Left ventricle myocardium inferior (tissue), 1 donor: ENCODE measurements around the gene CLDN18. TPM values are rescaled to one million over a fixed set of nuclear protein-coding genes. Genes with fewer than 3 reads are reported as not detected.
A peak's percentile ranks its signal among the peaks of the same experiment; 100 is the strongest.

Experiments
- DNase-seq: peaks from one replicate; pipeline ENCODE4 v3.0.0-alpha.2; 2020
- H3K27ac ChIP-seq: fragments of 200-600 bp; replicated peaks from 2 replicates; pipeline ENCODE4 v1.8.0; 2021
- H3K27me3 ChIP-seq: fragments of 200-600 bp; 2 replicates; pipeline ENCODE4 v1.8.0; 2021; ENCODE audit warnings: low read depth
- H3K36me3 ChIP-seq: fragments of 200-600 bp; 2 replicates; pipeline ENCODE4 v1.8.0; 2021
- H3K4me1 ChIP-seq: fragments of 200-600 bp; 2 replicates; pipeline ENCODE4 v1.8.0; 2021
- H3K4me3 ChIP-seq: fragments of 200-600 bp; 2 replicates; pipeline ENCODE4 v1.8.0; 2021; ENCODE audit warnings: mild to moderate bottlenecking, moderate library complexity
- H3K9me3 ChIP-seq: fragments of 200-600 bp; replicated peaks from 2 replicates; pipeline ENCODE4 v1.8.0; 2021
- CTCF ChIP-seq: fragments of 200-600 bp; IDR thresholded peaks from 2 replicates; pipeline ENCODE4 v1.8.0; 2021; ENCODE audit warnings: antibody characterized with exemption, mild to moderate bottlenecking, borderline replicate concordance
- intact Hi-C: fragments of 100-400 bp; cut with micrococcal nuclease; formaldehyde crosslinking; loops from one replicate; pipeline ENCODE4 v1.11.0; 2022
- total RNA-seq: library from RNA; stranded (reverse); fragmentation: NEBNext Ultra II Directional; extraction: Animal tissue kit (Norgen Biotek cat#: 25700); gene quantifications from one replicate; pipeline ENCODE4 v1.2.1, GENCODE V29; 2021
- donor health status: DM: no; HTN: yes; CAD: no; lungs with severe emphysema.

The CLDN18 gene
- total RNA-seq, 1 donor from 2014 or later = not detected

GRCh38 chr3:138051947-138052802 lies 42.2 kb downstream of the CLDN18 start:
- peaks cover 28% of the 10 kb centered on the region for H3K4me1 ChIP-seq
- H3K9me3 ChIP-seq = no peaks in the 10 kb centered on the region
- TF ChIP-seq CTCF = peak; percentile 72
- intact Hi-C loops = loop anchor here (10.0 kb wide), 1 partner anchor 947 kb away; no protein-coding TSS in a partner anchor
- H3K4me3 ChIP-seq = no peak overlapping the region
- H3K27ac ChIP-seq = no peak overlapping the region
- peaks cover 6% of the 10 kb centered on the region for H3K36me3 ChIP-seq
- peak; percentile 37 for DNase-seq
- no peaks in the 10 kb centered on the region for H3K27me3 ChIP-seq

GRCh38 chr3:138054057-138054456 lies 44.1 kb downstream of the CLDN18 start:
- intact Hi-C loops = loop anchor here (10.0 kb wide), 1 partner anchor 949 kb away; no protein-coding TSS in a partner anchor
- Histone ChIP-seq H3K4me3 (no peak overlapping the region), H3K27me3 (no peaks in the 10 kb centered on the region), H3K36me3 (no peaks in the 10 kb centered on the region), H3K4me1 (peaks cover 35% of the 10 kb centered on the region), H3K27ac (no peak overlapping the region), H3K9me3 (no peaks in the 10 kb centered on the region)
- no peak for DNase-seq
- no peak for TF ChIP-seq CTCF

GRCh38 chr3:138057384-138057783 lies 47.4 kb downstream of the CLDN18 start:
- no peak for DNase-seq
- H3K27ac ChIP-seq = peak overlapping the region; percentile 51
- H3K4me3 ChIP-seq = peak overlapping the region; percentile 2
- H3K27me3 ChIP-seq = no peaks in the 10 kb centered on the region
- H3K36me3 ChIP-seq = peaks cover 5% of the 10 kb centered on the region
- no peak for TF ChIP-seq CTCF
- peaks cover 53% of the 10 kb centered on the region for H3K4me1 ChIP-seq
- H3K9me3 ChIP-seq = no peaks in the 10 kb centered on the region
- intact Hi-C loops = loop anchor here (10.0 kb wide), 1 partner anchor 953 kb away; no protein-coding TSS in a partner anchor

- Histone ChIP-seq H3K27me3 (no peaks in the 10 kb centered on the region), H3K9me3 (no peaks in the 10 kb centered on the region), H3K27ac (peak overlapping the region; percentile 32), H3K4me3 (no peak overlapping the region), H3K36me3 (peaks cover 23% of the 10 kb centered on the region), H3K4me1 (peaks cover 56% of the 10 kb centered on the region)
- intact Hi-C loops = loop anchor here (10.0 kb wide), 1 partner anchor 954 kb away; no protein-coding TSS in a partner anchor
- no peak for TF ChIP-seq CTCF
- DNase-seq = peak; percentile 31
These were observed 49.3 kb downstream of the CLDN18 start for GRCh38 chr3:138059261-138059660.

GRCh38 chr3:138060792-138061191 lies 50.8 kb downstream of the CLDN18 start:
- H3K27me3 ChIP-seq = no peaks in the 10 kb centered on the region
- intact Hi-C loops = no loop called here
- no peak overlapping the region for H3K4me3 ChIP-seq
- no peak overlapping the region for H3K27ac ChIP-seq
- H3K9me3 ChIP-seq = no peaks in the 10 kb centered on the region
- H3K4me1 ChIP-seq = peaks cover 56% of the 10 kb centered on the region
- TF ChIP-seq CTCF = no peak
- no peak for DNase-seq
- H3K36me3 ChIP-seq = peaks cover 30% of the 10 kb centered on the region
